NCI-H226 (cell line): ENCODE results near the gene OGDH.

Source experiments
- DNase-seq: peaks from one replicate; pipeline ENCODE4 v3.0.0-alpha.2; 2015

OGDH gene

GRCh38 chr7:44638611-44639557, 32.5 kb downstream of the OGDH start:
- peak; percentile 92 for DNase-seq

GRCh38 chr7:44639671-44640321, 33.4 kb downstream of the OGDH start:
- peak; percentile 98 for DNase-seq

GRCh38 chr7:44643206-44643605, 36.8 kb downstream of the OGDH start:
- no peak for DNase-seq

GRCh38 chr7:44645254-44645653, 38.8 kb downstream of the OGDH start:
- no peak for DNase-seq

- DNase-seq, result no peak
Observed at GRCh38 chr7:44645696-44646095, 39.3 kb downstream of the OGDH start.

- DNase-seq, result no peak
Observed at GRCh38 chr7:44646176-44646920, 39.9 kb downstream of the OGDH start.

GRCh38 chr7:44646921-44647636, 40.7 kb downstream of the OGDH start:
- no peak for DNase-seq

- no peak for DNase-seq
Observed at GRCh38 chr7:44647981-44648714, 41.7 kb downstream of the OGDH start.

- no peak for DNase-seq
Observed at GRCh38 chr7:44650242-44650641, 43.8 kb downstream of the OGDH start.

GRCh38 chr7:44650772-44651171, 44.3 kb downstream of the OGDH start:
- DNase-seq, result no peak

GRCh38 chr7:44652535-44652934, 46.1 kb downstream of the OGDH start:
- DNase-seq, result no peak

- no peak for DNase-seq
Observed at GRCh38 chr7:44654255-44654796, 47.9 kb downstream of the OGDH start.

- no peak for DNase-seq
Observed at GRCh38 chr7:44655341-44655740, 48.9 kb downstream of the OGDH start.

GRCh38 chr7:44658979-44659378, 52.6 kb downstream of the OGDH start:
- DNase-seq, result no peak

GRCh38 chr7:44661233-44661632, 54.8 kb downstream of the OGDH start:
- no peak for DNase-seq

GRCh38 chr7:44664780-44665461, 58.5 kb downstream of the OGDH start:
- no peak for DNase-seq

GRCh38 chr7:44665531-44666213, 59.2 kb downstream of the OGDH start:
- DNase-seq, result peak; percentile 52

GRCh38 chr7:44666566-44666965, 60.1 kb downstream of the OGDH start:
- no peak for DNase-seq

- no peak for DNase-seq
Observed at GRCh38 chr7:44667190-44667589, 60.8 kb downstream of the OGDH start.

GRCh38 chr7:44671069-44671468, 64.6 kb downstream of the OGDH start:
- DNase-seq, result no peak

- no peak for DNase-seq
Observed at GRCh38 chr7:44673324-44673723, 66.9 kb downstream of the OGDH start.
